Ishikawa (cell line): ENCODE data around the gene MTG1.

Experiments used
- CEBPB ChIP-seq: IDR thresholded peaks from 2 replicates; pipeline ENCODE4 v1.6.1; 2012
- EP300 ChIP-seq: IDR thresholded peaks from 2 replicates; pipeline ENCODE4 v1.6.1; 2012; ENCODE audit warnings: borderline replicate concordance
- NFIC ChIP-seq: IDR thresholded peaks from 2 replicates; pipeline ENCODE4 v1.6.1; 2012
- TEAD4 ChIP-seq: IDR thresholded peaks from 2 replicates; pipeline ENCODE4 v1.6.1; 2012
- TF ChIP-seq, protein P1 (sequence below): IDR thresholded peaks from 2 replicates; pipeline ENCODE4 v1.6.1; 2012; ENCODE audit warnings: low read depth, mild to moderate bottlenecking
- TF ChIP-seq, protein P2 (sequence below): IDR thresholded peaks from 2 replicates; pipeline ENCODE4 v1.6.1; 2012

DNA sequence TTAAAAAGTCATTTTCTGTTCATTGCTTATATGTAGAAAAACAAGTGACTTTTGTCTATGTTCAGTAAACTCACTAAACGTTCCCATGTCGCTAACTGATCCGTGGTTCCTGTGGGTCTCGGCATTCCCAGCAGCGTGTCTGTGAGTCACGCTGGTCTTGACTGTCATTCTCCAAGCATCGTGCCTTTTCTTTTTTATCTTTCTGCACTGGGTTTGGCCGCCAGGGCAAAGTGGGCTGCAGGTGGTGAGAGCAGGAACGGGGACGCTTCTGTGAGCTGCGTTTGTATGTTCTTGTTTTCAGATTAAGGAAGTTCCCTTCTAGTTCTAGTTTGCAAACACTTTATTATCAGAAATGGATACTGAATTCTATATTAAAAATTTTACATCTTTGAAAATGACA, 53.0 kb downstream of the MTG1 start:
- TF ChIP-seq, protein P1, sequence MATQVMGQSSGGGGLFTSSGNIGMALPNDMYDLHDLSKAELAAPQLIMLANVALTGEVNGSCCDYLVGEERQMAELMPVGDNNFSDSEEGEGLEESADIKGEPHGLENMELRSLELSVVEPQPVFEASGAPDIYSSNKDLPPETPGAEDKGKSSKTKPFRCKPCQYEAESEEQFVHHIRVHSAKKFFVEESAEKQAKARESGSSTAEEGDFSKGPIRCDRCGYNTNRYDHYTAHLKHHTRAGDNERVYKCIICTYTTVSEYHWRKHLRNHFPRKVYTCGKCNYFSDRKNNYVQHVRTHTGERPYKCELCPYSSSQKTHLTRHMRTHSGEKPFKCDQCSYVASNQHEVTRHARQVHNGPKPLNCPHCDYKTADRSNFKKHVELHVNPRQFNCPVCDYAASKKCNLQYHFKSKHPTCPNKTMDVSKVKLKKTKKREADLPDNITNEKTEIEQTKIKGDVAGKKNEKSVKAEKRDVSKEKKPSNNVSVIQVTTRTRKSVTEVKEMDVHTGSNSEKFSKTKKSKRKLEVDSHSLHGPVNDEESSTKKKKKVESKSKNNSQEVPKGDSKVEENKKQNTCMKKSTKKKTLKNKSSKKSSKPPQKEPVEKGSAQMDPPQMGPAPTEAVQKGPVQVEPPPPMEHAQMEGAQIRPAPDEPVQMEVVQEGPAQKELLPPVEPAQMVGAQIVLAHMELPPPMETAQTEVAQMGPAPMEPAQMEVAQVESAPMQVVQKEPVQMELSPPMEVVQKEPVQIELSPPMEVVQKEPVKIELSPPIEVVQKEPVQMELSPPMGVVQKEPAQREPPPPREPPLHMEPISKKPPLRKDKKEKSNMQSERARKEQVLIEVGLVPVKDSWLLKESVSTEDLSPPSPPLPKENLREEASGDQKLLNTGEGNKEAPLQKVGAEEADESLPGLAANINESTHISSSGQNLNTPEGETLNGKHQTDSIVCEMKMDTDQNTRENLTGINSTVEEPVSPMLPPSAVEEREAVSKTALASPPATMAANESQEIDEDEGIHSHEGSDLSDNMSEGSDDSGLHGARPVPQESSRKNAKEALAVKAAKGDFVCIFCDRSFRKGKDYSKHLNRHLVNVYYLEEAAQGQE, result no peak
- TF ChIP-seq EP300 (no peak), NFIC (no peak), CEBPB (no peak), TEAD4 (no peak)
- TF ChIP-seq, protein P2, sequence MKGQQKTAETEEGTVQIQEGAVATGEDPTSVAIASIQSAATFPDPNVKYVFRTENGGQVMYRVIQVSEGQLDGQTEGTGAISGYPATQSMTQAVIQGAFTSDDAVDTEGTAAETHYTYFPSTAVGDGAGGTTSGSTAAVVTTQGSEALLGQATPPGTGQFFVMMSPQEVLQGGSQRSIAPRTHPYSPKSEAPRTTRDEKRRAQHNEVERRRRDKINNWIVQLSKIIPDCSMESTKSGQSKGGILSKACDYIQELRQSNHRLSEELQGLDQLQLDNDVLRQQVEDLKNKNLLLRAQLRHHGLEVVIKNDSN, result no peak
